Left lung (tissue), 10 donors: ENCODE measurements around the gene FAM193B. TPM values are rescaled to one million over a fixed set of nuclear protein-coding genes. Genes with fewer than 3 reads are reported as not detected.

Experiments
- ATAC-seq: fragments of 200-7000 bp; cut with Tn5 transposase; one replicate; pipeline ENCODE4 v1.9.1; 2020; ENCODE audit warnings: moderate library complexity
- DNase-seq, 4 donors: peaks; one replicate each; pipeline ENCODE4 v3.0.0-alpha.2; 2013 to 2020
- H3K27ac ChIP-seq, 2 donors: fragments of 200-600 bp; sonication (generic) in 1 of 2; one replicate each; pipeline versions ENCODE4 v1.5.0 to v1.8.0; 2020 to 2021
- H3K27me3 ChIP-seq, 2 donors: fragments of 200-600 bp; sonication (generic) in 1 of 2; one replicate each; pipeline versions ENCODE4 v1.5.0 to v1.8.0; 2020 to 2021
- H3K36me3 ChIP-seq, 2 donors: fragments of 200-600 bp; sonication (generic) in 1 of 2; one replicate each; pipeline versions ENCODE4 v1.5.0 to v1.8.0; 2020 to 2021
- H3K4me1 ChIP-seq, 2 donors: fragments of 200-600 bp; one replicate each; pipeline ENCODE4 v1.8.0; 2021
- H3K4me3 ChIP-seq, 2 donors: fragments of 200-600 bp; sonication (generic) in 1 of 2; one replicate each; pipeline versions ENCODE4 v1.5.0 to v1.8.0; 2020 to 2021; ENCODE audit warnings: mild to moderate bottlenecking in 1 of 2
- H3K9me3 ChIP-seq, 2 donors: fragments of 200-600 bp; sonication (generic) in 1 of 2; one replicate each; pipeline versions ENCODE4 v1.5.0 to v1.8.0; 2020 to 2021
- CTCF ChIP-seq, 2 donors: fragments of 200-600 bp; sonication (generic) in 1 of 2; IDR thresholded peaks; one replicate each; pipeline versions ENCODE4 v1.5.0 to v1.8.0; 2021; ENCODE audit warnings: antibody characterized with exemption in 2 of 2
- intact Hi-C, 2 donors: fragments of 100-400 bp; cut with DNase I; formaldehyde crosslinking; loops; one replicate each; pipeline versions ENCODE4 v1.11.2 to v1.14.2; 2022
- polyA plus RNA-seq, 6 donors: library from polyadenylated mRNA; unstranded; fragments of 120-200 nt; gene quantifications; one replicate each; pipeline ENCODE4 v1.2.1, GENCODE V29; 2013; ENCODE audit not compliant: insufficient read length in 6 of 6
- total RNA-seq, 2 donors: library from RNA; stranded (reverse); fragmentation: NEBNext Ultra II Directional; extraction: Animal tissue kit (Norgen Biotek cat#: 25700); gene quantifications; one replicate each; pipeline ENCODE4 v1.2.1, GENCODE V29; 2021
- donor health status: DM: no; HTN: yes; CAD: no.
- donor health status: DM: no; HTN: no; CAD: no.

FAM193B gene
- total and polyA plus RNA-seq, 8 donors, result 64.3 to 112 (median 91.9) TPM

GRCh38 chr5:177475563-177476427 lies 78.6 kb downstream of the FAM193B start:
- Histone ChIP-seq H3K9me3 (no peaks in the 10 kb centered on the region), H3K36me3 (no peaks in the 10 kb centered on the region), H3K27me3 (peaks cover 0 to 33% of the 10 kb centered on the region in 2 donors), H3K4me3 (no peak overlapping the region), H3K27ac (no peak overlapping the region), H3K4me1 (peaks cover 32 to 55% of the 10 kb centered on the region in 2 donors)
- intact Hi-C loops, result no loop called here
- DNase-seq (no peak), ATAC-seq (no peak)
- no peak for TF ChIP-seq CTCF (IDR thresholded peaks at IDR 0.05)

GRCh38 chr5:177474846-177475562 lies 79.4 kb downstream of the FAM193B start:
- ATAC-seq (no peak), DNase-seq (no peak)
- peaks cover 0 to 33% of the 10 kb centered on the region in 2 donors for H3K27me3 ChIP-seq
- TF ChIP-seq CTCF (IDR thresholded peaks at IDR 0.05), result no peak
- no peaks in the 10 kb centered on the region for H3K36me3 ChIP-seq
- intact Hi-C loops, result no loop called here
- no peak overlapping the region for H3K27ac ChIP-seq
- no peaks in the 10 kb centered on the region for H3K9me3 ChIP-seq
- no peak overlapping the region for H3K4me3 ChIP-seq
- peaks cover 29 to 50% of the 10 kb centered on the region in 2 donors for H3K4me1 ChIP-seq

- H3K4me1 ChIP-seq, result peaks cover 19 to 40% of the 10 kb centered on the region in 2 donors
- H3K27ac ChIP-seq, result no peak overlapping the region
- no peak for TF ChIP-seq CTCF (IDR thresholded peaks at IDR 0.05)
- ATAC-seq, result no peak
- intact Hi-C loops, result no loop called here
- no peaks in the 10 kb centered on the region for H3K36me3 ChIP-seq
- H3K27me3 ChIP-seq, result peaks cover 0 to 33% of the 10 kb centered on the region in 2 donors
- DNase-seq, result no peak
- no peak overlapping the region for H3K4me3 ChIP-seq
- no peaks in the 10 kb centered on the region for H3K9me3 ChIP-seq
Observed at GRCh38 chr5:177474002-177474476, 80.3 kb downstream of the FAM193B start.

- ATAC-seq (peak; percentile 68), DNase-seq (peak in 2 of 4 donors; percentile 66 to 87)
- no peaks in the 10 kb centered on the region for H3K36me3 ChIP-seq
- H3K4me1 ChIP-seq, result peaks cover 14 to 35% of the 10 kb centered on the region in 2 donors
- intact Hi-C loops, result no loop called here
- H3K9me3 ChIP-seq, result no peaks in the 10 kb centered on the region
- no peak for TF ChIP-seq CTCF (IDR thresholded peaks at IDR 0.05)
- H3K4me3 ChIP-seq, result peak within 1 kb of the TSS; percentile 53 to 60
- peak within 1 kb of the TSS; percentile 45 to 73 for H3K27ac ChIP-seq
- H3K27me3 ChIP-seq, result peaks cover 0 to 33% of the 10 kb centered on the region in 2 donors
Observed at GRCh38 chr5:177473443-177474001, 80.8 kb downstream of the FAM193B start, which contains the start of gene DBN1. DBN1 (minus strand) TSS chr5:177473634; CDS start chr5:177473521, 113 bp downstream.
